Mammary epithelial cell (primary cell): ENCODE measurements around the gene TMEM50A.

Experiments used
- CTCF ChIP-seq, 2 donors: IDR thresholded peaks in 1 of 2; conservative IDR thresholded peaks in 1 of 2; 2 replicates each; pipeline ENCODE4 v1.5.1; 2011 to 2012; ENCODE audit warnings: inconsistent platforms in 2 of 2, low read length in 2 of 2, mild to moderate bottlenecking in 2 of 2, control low read depth in 1 of 2, low read depth in 1 of 2; ENCODE audit not compliant: insufficient read depth in 1 of 2; ENCODE audit errors: extremely low read depth in 1 of 2
- EZH2 ChIP-seq: IDR thresholded peaks from 2 replicates; pipeline ENCODE4 v1.6.1; 2012; ENCODE audit warnings: low read length, inconsistent platforms, borderline replicate concordance

- TF ChIP-seq CTCF (conservative IDR thresholded peaks at IDR 0.05 in 1 of 2, IDR thresholded peaks at IDR 0.05 in 1 of 2; ENCODE audit: extremely low read depth in 1 of 2, insufficient read depth in 1 of 2, low read depth in 1 of 2, low read length in 2 of 2): no peak
- no peak for TF ChIP-seq EZH2
These were observed 54.7 kb downstream of the TMEM50A start for GRCh38 chr1:25392841-25393240.
